Measurements from ENCODE around the gene APBB2. TPM values are rescaled to one million over a fixed set of nuclear protein-coding genes. Genes with fewer than 3 reads are reported as not detected.

APBB2 gene
- total RNA-seq, 1 donor, result 92.3 TPM

DNA sequence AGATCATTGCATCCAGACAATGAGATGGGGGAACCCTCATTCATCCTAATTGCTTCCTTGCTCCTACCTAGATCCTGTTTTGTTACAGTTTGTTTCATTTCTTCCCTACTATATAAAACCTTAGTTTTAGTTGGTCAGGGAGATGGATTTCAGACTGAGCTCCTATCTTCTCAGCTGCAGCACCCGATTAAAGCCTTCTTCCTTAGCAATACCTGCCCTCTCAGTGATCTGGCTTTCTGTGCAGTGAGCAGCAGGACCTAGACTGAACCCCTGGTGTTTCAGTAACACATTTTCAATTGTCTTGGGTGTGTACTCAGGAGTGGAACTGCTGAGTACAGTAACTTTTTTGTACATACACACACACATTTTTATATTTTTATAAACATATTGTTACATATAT, 187.4 kb downstream of the APBB2 start:
- Histone ChIP-seq H3K27ac (ENCODE audit: low read depth, low read length) (no peak overlapping the region), H3K4me2 (ENCODE audit: insufficient read depth, low read length) (no peak overlapping the region), H4K20me1 (ENCODE audit: insufficient read depth, low read length) (no peaks in the 10 kb centered on the region), H3K36me3 (ENCODE audit: insufficient read depth, low read length) (no peaks in the 10 kb centered on the region), H3K4me3 (ENCODE audit: insufficient read depth, low read length) (no peak overlapping the region), H3K79me2 (ENCODE audit: insufficient read depth, low read length) (peaks cover 17% of the 10 kb centered on the region), H3K9me3 (ENCODE audit: low read depth, low read length) (peaks cover 6% of the 10 kb centered on the region), H3K4me1 (ENCODE audit: insufficient read depth, low read length) (peaks cover 15% of the 10 kb centered on the region), H3K27me3 (ENCODE audit: insufficient read depth, low read length) (no peaks in the 10 kb centered on the region), H2AFZ (ENCODE audit: low read length) (no peak overlapping the region)
- no peak for TF ChIP-seq CTCF (IDR thresholded peaks at IDR 0.05; ENCODE audit: extremely low read depth, low read depth, low read length)
- no peak for DNase-seq (ENCODE audit: insufficient read length, low spot score, missing footprints)

- H3K36me3 ChIP-seq (ENCODE audit: insufficient read depth, low read length), result no peaks in the 10 kb centered on the region
- H3K27ac ChIP-seq (ENCODE audit: low read depth, low read length), result no peak overlapping the region
- no peak for TF ChIP-seq CTCF (IDR thresholded peaks at IDR 0.05; ENCODE audit: extremely low read depth, low read depth, low read length)
- no peak for DNase-seq (ENCODE audit: insufficient read length, low spot score, missing footprints)
- H3K4me3 ChIP-seq (ENCODE audit: insufficient read depth, low read length), result no peak overlapping the region
- no peaks in the 10 kb centered on the region for H4K20me1 ChIP-seq (ENCODE audit: insufficient read depth, low read length)
- no peak overlapping the region for H3K4me2 ChIP-seq (ENCODE audit: insufficient read depth, low read length)
- H3K9me3 ChIP-seq (ENCODE audit: low read depth, low read length), result peaks cover 6% of the 10 kb centered on the region
- peaks cover 21% of the 10 kb centered on the region for H3K79me2 ChIP-seq (ENCODE audit: insufficient read depth, low read length)
- H2AFZ ChIP-seq (ENCODE audit: low read length), result no peak overlapping the region
- no peaks in the 10 kb centered on the region for H3K27me3 ChIP-seq (ENCODE audit: insufficient read depth, low read length)
- peaks cover 15% of the 10 kb centered on the region for H3K4me1 ChIP-seq (ENCODE audit: insufficient read depth, low read length)
Measured at GRCh38 chr4:41025824-41026223, 188.5 kb downstream of the APBB2 start.

DNA sequence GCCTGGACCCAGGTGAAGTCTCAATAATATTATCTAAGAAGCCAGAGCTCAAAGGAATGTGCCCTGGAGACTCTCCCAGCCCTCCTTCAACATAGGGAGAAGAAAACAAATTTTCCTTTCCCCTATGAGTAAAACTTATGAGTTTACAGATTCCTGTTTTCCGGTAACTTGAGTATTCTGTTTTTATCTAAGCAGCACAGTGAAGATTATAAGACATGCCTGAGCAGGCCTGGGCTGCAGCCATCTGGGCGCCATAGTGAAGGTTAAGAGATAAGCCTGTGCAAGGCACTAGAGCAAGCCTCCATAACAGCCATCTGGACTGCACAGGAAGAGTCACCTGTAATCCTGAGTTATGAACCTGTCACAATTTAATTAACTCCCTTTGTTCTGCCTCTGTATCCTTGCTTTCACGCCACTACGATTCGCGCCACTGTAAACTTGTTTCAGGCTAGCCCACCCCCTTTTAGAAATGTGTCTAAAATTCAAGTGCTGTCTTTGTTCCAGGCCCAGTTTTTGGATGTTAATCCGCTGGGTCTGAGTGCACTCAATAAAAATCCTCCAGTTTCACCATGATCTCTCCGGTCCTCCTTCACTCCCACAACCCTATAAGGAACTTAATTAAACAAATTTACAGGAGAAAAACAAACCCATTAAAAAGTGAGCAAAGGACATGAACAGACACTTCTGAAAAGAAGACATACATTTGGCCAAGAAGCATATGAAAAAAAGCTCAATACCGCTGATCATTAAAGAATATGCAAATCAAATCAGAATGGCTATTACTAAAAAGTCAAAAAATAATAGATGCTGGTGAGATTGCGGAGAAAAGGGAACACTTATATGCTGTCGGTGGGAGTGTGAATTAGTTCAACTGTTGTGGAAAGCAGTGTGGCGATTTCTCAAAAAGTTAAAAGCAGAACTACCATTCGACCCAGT, 189.5 kb downstream of the APBB2 start:
- H3K27ac ChIP-seq (ENCODE audit: low read depth, low read length), result no peak overlapping the region
- H3K4me3 ChIP-seq (ENCODE audit: insufficient read depth, low read length), result no peak overlapping the region
- peaks cover 15% of the 10 kb centered on the region for H3K4me1 ChIP-seq (ENCODE audit: insufficient read depth, low read length)
- no peaks in the 10 kb centered on the region for H4K20me1 ChIP-seq (ENCODE audit: insufficient read depth, low read length)
- no peak for DNase-seq (ENCODE audit: insufficient read length, low spot score, missing footprints)
- no peak overlapping the region for H2AFZ ChIP-seq (ENCODE audit: low read length)
- no peak overlapping the region for H3K4me2 ChIP-seq (ENCODE audit: insufficient read depth, low read length)
- no peak for TF ChIP-seq CTCF (IDR thresholded peaks at IDR 0.05; ENCODE audit: extremely low read depth, low read depth, low read length)
- H3K79me2 ChIP-seq (ENCODE audit: insufficient read depth, low read length), result peaks cover 23% of the 10 kb centered on the region
- H3K9me3 ChIP-seq (ENCODE audit: low read depth, low read length), result peaks cover 6% of the 10 kb centered on the region
- H3K27me3 ChIP-seq (ENCODE audit: insufficient read depth, low read length), result no peaks in the 10 kb centered on the region
- H3K36me3 ChIP-seq (ENCODE audit: insufficient read depth, low read length), result no peaks in the 10 kb centered on the region

DNA sequence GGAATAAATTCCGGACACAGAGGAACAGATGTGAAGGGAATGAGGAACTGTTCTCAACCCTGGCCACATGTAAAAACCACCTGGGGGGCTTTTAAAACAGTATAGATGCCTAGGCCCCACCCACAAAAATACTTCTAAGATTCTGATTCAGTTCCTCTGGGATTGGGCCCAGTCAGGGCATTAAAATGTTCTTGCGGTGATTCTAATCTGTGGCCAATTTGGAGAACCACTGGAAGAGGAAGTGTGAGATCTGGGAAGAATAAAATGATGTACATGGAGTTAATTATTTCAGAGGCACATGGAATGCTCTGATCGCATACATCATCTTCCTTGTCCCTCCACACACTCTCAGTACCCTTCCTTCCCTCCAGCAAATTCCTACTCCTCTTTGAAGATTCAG, 192.2 kb downstream of the APBB2 start:
- DNase-seq (ENCODE audit: insufficient read length, low spot score, missing footprints), result no peak
- Histone ChIP-seq H3K27ac (ENCODE audit: low read depth, low read length) (no peak overlapping the region), H3K79me2 (ENCODE audit: insufficient read depth, low read length) (peaks cover 42% of the 10 kb centered on the region)

More for the DNA sequence above, 192.2 kb downstream of the APBB2 start:
- peaks cover 6% of the 10 kb centered on the region for H3K4me1 ChIP-seq (ENCODE audit: insufficient read depth, low read length)
- H4K20me1 ChIP-seq (ENCODE audit: insufficient read depth, low read length), result no peaks in the 10 kb centered on the region
- no peak for TF ChIP-seq CTCF (IDR thresholded peaks at IDR 0.05; ENCODE audit: extremely low read depth, low read depth, low read length)
- H2AFZ ChIP-seq (ENCODE audit: low read length), result no peak overlapping the region
- no peaks in the 10 kb centered on the region for H3K27me3 ChIP-seq (ENCODE audit: insufficient read depth, low read length)
- no peak overlapping the region for H3K4me3 ChIP-seq (ENCODE audit: insufficient read depth, low read length)
- H3K36me3 ChIP-seq (ENCODE audit: insufficient read depth, low read length), result no peaks in the 10 kb centered on the region
- H3K9me3 ChIP-seq (ENCODE audit: low read depth, low read length), result peaks cover 6% of the 10 kb centered on the region
- no peak overlapping the region for H3K4me2 ChIP-seq (ENCODE audit: insufficient read depth, low read length)

Measured in osteoblast (primary cell).